Hematopoietic multipotent progenitor cell (in vitro differentiated cells): ENCODE results near the gene PFKM. TPM values are rescaled to one million over a fixed set of nuclear protein-coding genes. Genes with fewer than 3 reads are reported as not detected.

Experiments used
- DNase-seq, 3 donors: peaks; one replicate each; pipeline ENCODE4 v3.0.0-alpha.2; 2011 to 2015; ENCODE audit warnings: low read depth in 2 of 3, low spot score in 2 of 3
- small RNA-seq: library from RNA; depleted of rRNA; stranded (forward); fragments of <200 nt; gene quantifications from one replicate; pipeline ENCODE3, GENCODE V24; 2012
- total RNA-seq: library from RNA; depleted of rRNA; stranded (reverse); fragments of >200 nt; gene quantifications from one replicate; pipeline ENCODE4 v1.2.3, GENCODE V29; 2012

The PFKM gene
- total RNA-seq, 1 donor: 22.4 TPM

- DNase-seq: no peak
Measured at GRCh38 chr12:48183876-48184548, 64.8 kb downstream of the PFKM start.

GRCh38 chr12:48184549-48184922 lies 65.4 kb downstream of the PFKM start:
- DNase-seq: no peak

GRCh38 chr12:48185181-48185919 lies 66.2 kb downstream of the PFKM start:
- DNase-seq: no peak

GRCh38 chr12:48187916-48188695 lies 68.9 kb downstream of the PFKM start:
- no peak for DNase-seq

- peak in 2 of 3 donors; percentile 71 to 85 for DNase-seq
Measured at GRCh38 chr12:48189331-48190125, 70.4 kb downstream of the PFKM start.

- DNase-seq: no peak
Measured at GRCh38 chr12:48191096-48191495, 71.9 kb downstream of the PFKM start.

GRCh38 chr12:48192861-48193260 lies 73.7 kb downstream of the PFKM start:
- no peak for DNase-seq

GRCh38 chr12:48193623-48194022 lies 74.5 kb downstream of the PFKM start:
- no peak for DNase-seq

GRCh38 chr12:48194799-48195201 lies 75.6 kb downstream of the PFKM start:
- no peak for DNase-seq

Small RNA genes lying within 50 kb of the gene (small RNA-seq; reads per million reads assigned to genes)
- gene MIR6505: 0.95 reads per million, percentile 29 among the genes with 10 or more reads in this experiment
- gene RNU6-1203P: not detected

Other genes with a start within 250 kb of the PFKM start
- 1.1 TPM for gene VDR, start 214.4 kb upstream of the PFKM start, total RNA-seq
- gene TMEM106C, start 155.8 kb upstream of the PFKM start, total RNA-seq: 40.7 TPM
- gene COL2A1, start 114.9 kb upstream of the PFKM start, total RNA-seq: 0.27 TPM
- 15.9 TPM for gene SENP1, start 13.3 kb upstream of the PFKM start, total RNA-seq
- gene ASB8, start 38.2 kb downstream of the PFKM start, total RNA-seq: 27.5 TPM
- gene CCDC184, start 64.3 kb downstream of the PFKM start, total RNA-seq: 0.54 TPM
- gene OR10AD1, start 83.9 kb downstream of the PFKM start, total RNA-seq: under 0.01 TPM
- gene ZNF641, start 231.6 kb downstream of the PFKM start, total RNA-seq: 10.8 TPM